ENCODE results near the gene PHF10.

Gene PHF10

GRCh38 chr6:169719117-169719516, 5.2 kb downstream of the PHF10 start:
- no peak for DNase-seq (ENCODE audit: low read depth, low spot score)
- ChIA-PET CTCF (interaction anchor here (0.7 kb wide), 1 partner anchor 196 kb away, joined by 3 read pairs; no protein-coding TSS in a partner anchor), POLR2A (no interaction called here)
- H3K4me3 ChIP-seq (ENCODE audit: low read depth, low read length) = no peak overlapping the region
- no peak for TF ChIP-seq CTCF (IDR thresholded peaks at IDR 0.05; ENCODE audit: insufficient read depth, low read length, missing control alignments)

- DNase-seq (ENCODE audit: low read depth, low spot score) = no peak
- no peak for TF ChIP-seq CTCF (IDR thresholded peaks at IDR 0.05; ENCODE audit: insufficient read depth, low read length, missing control alignments)
- no peak overlapping the region for H3K4me3 ChIP-seq (ENCODE audit: low read depth, low read length)
- ChIA-PET POLR2A (no interaction called here), CTCF (interaction anchor here (5.1 kb wide), 1 partner anchor 10 kb away, joined by 27 read pairs; no protein-coding TSS in a partner anchor)
Observed at GRCh38 chr6:169714595-169714994, 9.7 kb downstream of the PHF10 start.

GRCh38 chr6:169714178-169714577, 10.1 kb downstream of the PHF10 start:
- TF ChIP-seq CTCF (IDR thresholded peaks at IDR 0.05; ENCODE audit: insufficient read depth, low read length, missing control alignments) = no peak
- no peak overlapping the region for H3K4me3 ChIP-seq (ENCODE audit: low read depth, low read length)
- CTCF ChIA-PET = interaction anchor here (0.9 to 5.1 kb wide), 2 partner anchors 9 kb away, joined by 4 to 27 read pairs; no protein-coding TSS in a partner anchor
- POLR2A ChIA-PET = no interaction called here
- DNase-seq (ENCODE audit: low read depth, low spot score) = no peak

GRCh38 chr6:169710009-169710408, 14.3 kb downstream of the PHF10 start:
- no peak overlapping the region for H3K4me3 ChIP-seq (ENCODE audit: low read depth, low read length)
- ChIA-PET CTCF (interaction anchor here (0.8 kb wide), 1 partner anchor 13 kb away, joined by 3 read pairs; no protein-coding TSS in a partner anchor), POLR2A (no interaction called here)
- no peak for DNase-seq (ENCODE audit: low read depth, low spot score)
- no peak for TF ChIP-seq CTCF (IDR thresholded peaks at IDR 0.05; ENCODE audit: insufficient read depth, low read length, missing control alignments)

- CTCF ChIA-PET = interaction anchor here (1.7 kb wide), 1 partner anchor 13 kb away, joined by 6 read pairs; no protein-coding TSS in a partner anchor
- POLR2A ChIA-PET = no interaction called here
- no peak for DNase-seq (ENCODE audit: low read depth, low spot score)
- H3K4me3 ChIP-seq (ENCODE audit: low read depth, low read length) = no peak overlapping the region
- TF ChIP-seq CTCF (IDR thresholded peaks at IDR 0.05; ENCODE audit: insufficient read depth, low read length, missing control alignments) = no peak
Observed at GRCh38 chr6:169709293-169709692, 15.0 kb downstream of the PHF10 start.

GRCh38 chr6:169707772-169708171, 16.5 kb downstream of the PHF10 start:
- CTCF ChIA-PET = interaction anchor here (1.7 kb wide), 1 partner anchor 15 kb away, joined by 6 read pairs; no protein-coding TSS in a partner anchor
- no peak for DNase-seq (ENCODE audit: low read depth, low spot score)
- no peak overlapping the region for H3K4me3 ChIP-seq (ENCODE audit: low read depth, low read length)
- POLR2A ChIA-PET = no interaction called here
- TF ChIP-seq CTCF (IDR thresholded peaks at IDR 0.05; ENCODE audit: insufficient read depth, low read length, missing control alignments) = no peak

Measured in AG04449 (cell line).